Caki2 (cell line): Measurements from ENCODE around the gene FBXL15. TPM values are rescaled to one million over a fixed set of nuclear protein-coding genes. Genes with fewer than 3 reads are reported as not detected.
A peak's percentile ranks its signal among the peaks of the same experiment; 100 is the strongest.

Experiments
- DNase-seq: peaks from one replicate; pipeline ENCODE4 v3.0.0-alpha.2; 2015; ENCODE audit warnings: low read depth
- in situ Hi-C: cut with HindIII; loops from 2 replicates; pipeline ENCODE4 v1.10.0; 2016; ENCODE audit warnings: low sequenced_read_pairs, low pct_unique_long_range_greater_than_20kb, mixed read lengths
- total RNA-seq: library from RNA; depleted of rRNA; stranded (reverse); fragments of >200 nt; shearing (Covaris generic); gene quantifications from 2 replicates; pipeline ENCODE4 v1.2.3, GENCODE V29; 2014; ENCODE audit warnings: low replicate concordance

The FBXL15 gene
- total RNA-seq, 1 experiment from 2014 or later = 28.2 TPM

GRCh38 chr10:102396317-102396650 lies 24.4 kb upstream of the FBXL15 start:
- no peak for DNase-seq
- in situ Hi-C loops = no loop called here

GRCh38 chr10:102396730-102397151 lies 23.9 kb upstream of the FBXL15 start:
- no peak for DNase-seq
- in situ Hi-C loops = no loop called here

- no peak for DNase-seq
- in situ Hi-C loops = no loop called here
Observed at GRCh38 chr10:102397222-102398171, 23.1 kb upstream of the FBXL15 start.

- DNase-seq = no peak
Observed at GRCh38 chr10:102398172-102399020, 22.2 kb upstream of the FBXL15 start.

GRCh38 chr10:102399217-102400021 lies 21.2 kb upstream of the FBXL15 start:
- in situ Hi-C loops = no loop called here
- peak; percentile 79 for DNase-seq

More at GRCh38 chr10:102398172-102399020, 22.2 kb upstream of the FBXL15 start:
- in situ Hi-C loops = no loop called here

GRCh38 chr10:102400076-102400475 lies 20.6 kb upstream of the FBXL15 start:
- in situ Hi-C loops = no loop called here
- DNase-seq = no peak

- no peak for DNase-seq
- in situ Hi-C loops = no loop called here
Observed at GRCh38 chr10:102400598-102401341, 19.9 kb upstream of the FBXL15 start.

- in situ Hi-C loops = no loop called here
- DNase-seq = no peak
Observed at GRCh38 chr10:102401342-102401654, 19.3 kb upstream of the FBXL15 start.

- in situ Hi-C loops = no loop called here
- peak; percentile 53 for DNase-seq
Observed at GRCh38 chr10:102401735-102402511, 18.7 kb upstream of the FBXL15 start.

GRCh38 chr10:102402512-102402896 lies 18.1 kb upstream of the FBXL15 start:
- in situ Hi-C loops = no loop called here
- DNase-seq = no peak

GRCh38 chr10:102403115-102403514 lies 17.5 kb upstream of the FBXL15 start:
- in situ Hi-C loops = no loop called here
- DNase-seq = no peak

GRCh38 chr10:102404361-102405107 lies 16.1 kb upstream of the FBXL15 start:
- in situ Hi-C loops = no loop called here
- no peak for DNase-seq

GRCh38 chr10:102405108-102405571 lies 15.5 kb upstream of the FBXL15 start:
- no peak for DNase-seq
- in situ Hi-C loops = no loop called here

GRCh38 chr10:102405632-102406031 lies 15.0 kb upstream of the FBXL15 start:
- no peak for DNase-seq
- in situ Hi-C loops = no loop called here

GRCh38 chr10:102406815-102407214 lies 13.8 kb upstream of the FBXL15 start:
- no peak for DNase-seq
- in situ Hi-C loops = no loop called here

- no peak for DNase-seq
- in situ Hi-C loops = no loop called here
Observed at GRCh38 chr10:102407425-102408130, 13.1 kb upstream of the FBXL15 start.
